K562 (cell line): Measurements from ENCODE around the gene BMPER. TPM values are rescaled to one million over a fixed set of nuclear protein-coding genes. Genes with fewer than 3 reads are reported as not detected.

ENCODE experiments used
- ATAC-seq: fragments of 200-7000 bp; cut with Tn5 transposase; 3 replicates; pipeline ENCODE4 v1.9.1; 2020; ENCODE audit warnings: moderate library complexity
- BruUV-seq: library from RNA; stranded (reverse); fragments of 400-500 nt; replicated peaks from 2 replicates; lab custom pipeline; 2021; lab: Mats Ljungman, UMichigan
- CTCF ChIA-PET: fragments of 300-600 bp; formaldehyde crosslinking; extraction: SDS; loops from one replicate; lab custom pipeline; 2021; ENCODE audit warnings: low intra/inter-chr PET ratio; lab: Yijun Ruan, JAX
- POLR2A ChIA-PET: fragments of 300-600, 350-650 bp; sonication (Branson Sonifier 250); formaldehyde crosslinking; extraction: SDS; loops from one replicate; lab custom pipeline; 2021; ENCODE audit warnings: antibody characterized with exemption, inconsistent platforms; lab: Yijun Ruan, JAX
- DNase-seq, 4 experiments: peaks; one replicate each; pipeline versions ENCODE4 v3.0.0 to v3.0.0-alpha.2; 2011 to 2018; ENCODE audit warnings: low spot score in 3 of 4, mixed read lengths in 3 of 4; ENCODE audit errors: extremely low read depth in 1 of 4
- FAIRE-seq: peaks from 2 replicates; lab custom pipeline; 2011; peaks lifted over from hg19 to GRCh38; lab: Jason Lieb, UNC
- H2AFZ ChIP-seq: 2 replicates; pipeline ENCODE4 v1.6.0; 2011; ENCODE audit warnings: low read depth, low read length, control low read depth, inconsistent platforms
- H3K27ac ChIP-seq: fragments of 200-600 bp; 3 replicates; pipeline ENCODE4 v1.8.0; 2011; ENCODE audit warnings: low read depth, mild to moderate bottlenecking, control low read depth, inconsistent platforms, low read length, moderate library complexity, mixed read lengths; ENCODE audit errors: extremely low read depth
- H3K27me3 ChIP-seq, 2 experiments: fragments of 300-600 bp in 1 of 2; 2 replicates in 1 of 2; 3 replicates in 1 of 2; pipeline versions ENCODE4 v1.6.0 to v1.8.0; 2011; ENCODE audit warnings: inconsistent platforms in 2 of 2, low read length in 2 of 2, mild to moderate bottlenecking in 1 of 2, mixed read lengths in 1 of 2, moderate library complexity in 1 of 2; ENCODE audit not compliant: control insufficient read depth in 2 of 2, insufficient read depth in 2 of 2
- H3K36me3 ChIP-seq: fragments of 300-600 bp; 3 replicates; pipeline ENCODE4 v1.8.0; 2011; ENCODE audit warnings: mild to moderate bottlenecking, low read length, inconsistent platforms; ENCODE audit not compliant: control insufficient read depth, insufficient read depth
- H3K4me1 ChIP-seq, 2 experiments: fragments of 200-600 bp in 1 of 2; replicated peaks in 1 of 2; 2 replicates in 1 of 2; 3 replicates in 1 of 2; pipeline versions ENCODE4 v1.5.1 to v1.8.0; 2011; ENCODE audit warnings: inconsistent platforms in 2 of 2, low read length in 2 of 2, mild to moderate bottlenecking in 1 of 2, mixed read lengths in 1 of 2, moderate library complexity in 1 of 2; ENCODE audit not compliant: control insufficient read depth in 2 of 2, insufficient read depth in 2 of 2
- H3K4me2 ChIP-seq: 2 replicates; pipeline ENCODE4 v1.6.1; 2011; ENCODE audit warnings: low read length, control low read depth, inconsistent platforms, mixed read lengths; ENCODE audit not compliant: insufficient read depth
- H3K4me3 ChIP-seq: fragments of 200-600 bp; sonication (generic), shearing (Covaris generic); 2 replicates; pipeline ENCODE4 v1.5.1; 2016; ENCODE audit warnings: control low read depth, inconsistent platforms
- H3K79me2 ChIP-seq: fragments of 200-600 bp; 3 replicates; pipeline ENCODE4 v1.8.0; 2011; ENCODE audit warnings: low read length, inconsistent platforms; ENCODE audit not compliant: control insufficient read depth, insufficient read depth
- H3K9ac ChIP-seq, 2 experiments: 2 replicates each; pipeline versions ENCODE4 v1.6.0 to v1.6.1; 2011; ENCODE audit warnings: low read depth in 2 of 2, low read length in 2 of 2, control low read depth in 1 of 2, inconsistent platforms in 1 of 2, mild to moderate bottlenecking in 1 of 2, mixed read lengths in 1 of 2; ENCODE audit not compliant: insufficient read depth in 1 of 2
- H3K9me1 ChIP-seq: one replicate; pipeline ENCODE4 v1.6.0; 2011; ENCODE audit warnings: inconsistent platforms, mild to moderate bottlenecking, low read length, moderate library complexity; ENCODE audit not compliant: control insufficient read depth, insufficient read depth
- H3K9me3 ChIP-seq: replicated peaks from 2 replicates; pipeline ENCODE4 v1.5.1; 2011; ENCODE audit warnings: low read depth, low read length, inconsistent platforms; ENCODE audit not compliant: control insufficient read depth, insufficient read depth
- H4K20me1 ChIP-seq: replicated peaks from 2 replicates; pipeline ENCODE4 v1.6.1; 2011; ENCODE audit warnings: low read length, inconsistent platforms, mixed read lengths; ENCODE audit not compliant: control insufficient read depth, insufficient read depth
- HMG20B ChIP-seq: fragments of 250-450 bp; sonication (Bioruptor Pico); IDR thresholded peaks from 2 replicates; pipeline ENCODE4 v1.5.0; 2021; ENCODE audit warnings: mild to moderate bottlenecking
- HOXB6 ChIP-seq: fragments of 250-450 bp; sonication (Bioruptor Pico); IDR thresholded peaks from 2 replicates; pipeline ENCODE4 v1.5.1; 2022; ENCODE audit warnings: mild to moderate bottlenecking, borderline replicate concordance
- MBD1 ChIP-seq: fragments of 250-450 bp; sonication (Bioruptor Pico); IDR thresholded peaks from 2 replicates; pipeline ENCODE4 v1.8.0; 2022; ENCODE audit warnings: inconsistent platforms
- NFIX ChIP-seq: fragments of 250-450 bp; sonication (Bioruptor Pico); IDR thresholded peaks from 2 replicates; pipeline ENCODE4 v1.4.0; 2020; ENCODE audit warnings: low read depth, mild to moderate bottlenecking, moderate library complexity
- PHF21A ChIP-seq: fragments of 450-650 bp; IDR thresholded peaks from 2 replicates; pipeline ENCODE4 v1.6.1; 2017; ENCODE audit warnings: low read depth, borderline replicate concordance
- POLR2B ChIP-seq: fragments of 450-650 bp; IDR thresholded peaks from 2 replicates; pipeline ENCODE4 v1.6.1; 2018; ENCODE audit warnings: low read depth; ENCODE audit not compliant: partially characterized antibody
- PTTG1 ChIP-seq: fragments of 450-650 bp; IDR thresholded peaks from 2 replicates; pipeline ENCODE4 v1.6.1; 2016; ENCODE audit warnings: low read depth, mild to moderate bottlenecking, missing genetic modification characterization, missing compliant biosample characterization
- RB1 ChIP-seq: fragments of 450-650 bp; IDR thresholded peaks from 2 replicates; pipeline ENCODE4 v1.6.1; 2017; ENCODE audit warnings: low read depth, mild to moderate bottlenecking
- SPI1 ChIP-seq: IDR thresholded peaks from 2 replicates; pipeline ENCODE4 v1.6.1; 2011; ENCODE audit warnings: low read depth, low read length, control low read depth, borderline replicate concordance
- ZNF174 ChIP-seq: fragments of 250-450 bp; sonication (Bioruptor Pico); IDR thresholded peaks from 2 replicates; pipeline ENCODE4 v1.4.0; 2020; ENCODE audit warnings: mild to moderate bottlenecking
- ZNF449 ChIP-seq: fragments of 250-450 bp; sonication (Bioruptor Pico); IDR thresholded peaks from 2 replicates; pipeline ENCODE4 v1.8.0; 2022; ENCODE audit warnings: moderate library complexity, mild to moderate bottlenecking, inconsistent platforms
- ZNF766 ChIP-seq: fragments of 200-800 bp; sonication (Bioruptor generic); conservative IDR thresholded peaks from 2 replicates; pipeline ENCODE4 v1.6.1; 2016; ENCODE audit warnings: missing genetic modification characterization, missing compliant biosample characterization
- WGBS: fragments of 100-300 bp; shearing (Covaris generic); methylation state at CpG from one replicate; pipeline ENCODE4 v1.1.6; 2016; ENCODE audit warnings: low coverage, mixed read lengths; ENCODE audit not compliant: insufficient coverage; ENCODE audit errors: missing lambda C conversion rate; 5-methylcytosine and 5-hydroxymethylcytosine counted together
- in situ Hi-C: fragments of 300-500 bp; cut with MboI; formaldehyde crosslinking; loops from 4 replicates; pipeline ENCODE4 v1.15.0; 2018; ENCODE audit warnings: inconsistent platforms, mixed read lengths
- intact Hi-C: fragments of 100-400 bp; cut with micrococcal nuclease; formaldehyde crosslinking; loops from 2 replicates; pipeline ENCODE4 v1.14.2; 2022
- polyA plus RNA-seq, 8 experiments: library from polyadenylated mRNA; depleted of rRNA in 4 of 8; stranded (reverse) in 5 of 8; unstranded in 3 of 8; fragments of >200 nt; fragmentation: Nextera tagmentation in 2 of 8; fragmentation: Illumina TruSeq in 1 of 8; extraction: Ambion mirVana in 2 of 8; extraction: Trizol in 1 of 8; gene quantifications; 2 replicates each; pipeline versions ENCODE4 v1.2.1 to v1.2.3, GENCODE V29; 2011 to 2014; ENCODE audit warnings: inconsistent platforms in 1 of 8, missing spikeins in 1 of 8
- total RNA-seq, 7 experiments: library from RNA; depleted of rRNA in 6 of 7; stranded (reverse); fragments of >200 nt in 6 of 7; fragmentation: Illumina TruSeq in 2 of 7; extraction: Trizol in 2 of 7; gene quantifications; 2 replicates each; pipeline versions ENCODE4 v1.2.1 to v1.2.3, GENCODE V29; 2011 to 2021; ENCODE audit warnings: low replicate concordance in 1 of 7

Gene BMPER
- total and polyA plus RNA-seq, 9 of the 15 experiments (the other 6 are each of a cell fraction or from before 2014, with no cell fraction given) = not detected

GRCh38 chr7:34177476-34177875 is 272.1 kb downstream of the BMPER start:
- ChIA-PET POLR2A (no interaction called here), CTCF (no interaction called here)

More at GRCh38 chr7:34177476-34177875, 272.1 kb downstream of the BMPER start:
- in situ Hi-C loops (no loop called here), intact Hi-C loops (no loop called here)
- Histone ChIP-seq H3K9me3 (no peaks in the 10 kb centered on the region), H2AFZ (no peak overlapping the region), H4K20me1 (no peaks in the 10 kb centered on the region), H3K4me2 (no peak overlapping the region), H3K4me3 (no peak overlapping the region), H3K27me3 (no peaks in the 10 kb centered on the region), H3K9me1 (no peaks in the 10 kb centered on the region), H3K27ac (no peak overlapping the region), H3K36me3 (no peaks in the 10 kb centered on the region), H3K4me1 (no peaks in the 10 kb centered on the region), H3K9ac (no peak overlapping the region), H3K79me2 (no peaks in the 10 kb centered on the region)
- 0% methylated on average over 3 of the region's 3 CpGs for WGBS
- ATAC-seq = no peak
- FAIRE-seq = no peak
- no peak for TF ChIP-seq HOXB6 (CRISPR knock-in tag)
- no peak for TF ChIP-seq HMG20B (CRISPR knock-in tag)
- no peak for TF ChIP-seq PHF21A
- no peak for TF ChIP-seq PTTG1 (tag)
- no peak for TF ChIP-seq SPI1
- no peak for TF ChIP-seq NFIX (CRISPR knock-in tag)
- no peak for TF ChIP-seq ZNF449 (CRISPR knock-in tag)
- no peak for TF ChIP-seq ZNF174 (CRISPR knock-in tag)
- TF ChIP-seq ZNF766 (CRISPR knock-in tag) = no peak
- TF ChIP-seq MBD1 (CRISPR knock-in tag) = no peak
- TF ChIP-seq POLR2B = no peak
- TF ChIP-seq RB1 = no peak
- no peak for DNase-seq
- BruUV-seq = no TSS peak
